Measurements from ENCODE around the gene ENPP7.
"Not testable (repeated sequence)": the region's sequence is repeated elsewhere in the genome, so short reads cannot be mapped to it uniquely, and the experiment has no call there.

ENPP7 gene

DNA sequence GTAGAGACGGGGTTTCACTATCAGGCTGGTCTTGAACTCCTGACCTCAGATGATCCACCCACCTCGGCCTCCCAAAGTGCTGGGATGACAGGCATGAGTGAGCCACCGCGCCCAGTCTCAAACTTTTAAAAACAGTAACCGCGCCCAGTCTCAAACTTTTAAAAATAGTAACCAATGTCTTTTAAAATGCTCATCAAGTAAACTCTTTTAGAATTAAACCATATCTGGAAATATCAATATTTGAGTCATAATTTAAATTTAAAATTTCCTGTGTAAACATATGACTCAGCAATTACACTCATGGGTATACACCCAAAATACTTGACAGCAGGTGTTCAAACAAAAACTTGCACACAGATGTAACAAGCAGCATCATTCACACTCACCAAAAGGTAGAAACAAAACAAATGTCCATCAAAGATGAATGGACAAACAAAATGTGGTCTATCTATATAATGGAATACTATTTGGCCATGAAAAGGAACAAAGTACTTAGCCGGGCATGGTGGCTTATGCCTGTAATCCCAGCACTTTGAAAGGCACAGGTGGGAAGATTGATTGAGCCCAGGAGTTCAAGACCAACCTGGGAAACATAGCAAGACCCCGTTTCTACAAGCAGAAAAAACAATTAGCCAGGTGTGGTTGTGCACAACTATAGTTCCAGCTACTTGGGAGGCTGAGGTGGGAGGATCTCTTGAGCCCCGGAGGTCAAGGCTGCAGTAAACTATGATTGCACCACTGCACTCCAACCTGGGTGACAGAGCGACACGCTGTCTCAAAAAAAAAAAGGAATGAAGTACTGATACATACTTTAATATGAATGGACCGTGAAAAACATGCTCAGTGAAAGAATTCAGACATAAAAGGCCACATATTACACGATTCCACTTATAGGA, 20.2 kb downstream of the ENPP7 start:
- DNase-seq = no peak

DNA sequence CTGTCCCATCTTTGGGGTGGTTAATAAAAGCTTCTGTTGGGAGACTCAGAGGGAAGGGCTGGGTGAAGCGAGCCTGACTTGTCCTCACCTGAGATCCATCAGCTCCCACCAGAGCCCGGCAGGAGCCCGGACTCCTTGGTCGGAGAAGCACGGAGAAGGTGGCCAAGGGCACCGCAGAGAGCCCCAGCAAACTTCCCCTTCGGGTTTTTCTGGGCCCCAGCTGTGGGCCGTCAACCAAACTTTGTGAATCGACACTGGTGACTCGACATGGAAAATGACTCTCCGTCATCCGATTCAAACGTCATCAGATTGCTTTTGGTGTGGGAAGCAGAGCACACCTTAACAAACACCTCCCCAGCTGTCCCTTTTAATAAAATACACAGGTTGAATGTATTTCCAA, 21.4 kb downstream of the ENPP7 start:
- DNase-seq = no peak

DNA sequence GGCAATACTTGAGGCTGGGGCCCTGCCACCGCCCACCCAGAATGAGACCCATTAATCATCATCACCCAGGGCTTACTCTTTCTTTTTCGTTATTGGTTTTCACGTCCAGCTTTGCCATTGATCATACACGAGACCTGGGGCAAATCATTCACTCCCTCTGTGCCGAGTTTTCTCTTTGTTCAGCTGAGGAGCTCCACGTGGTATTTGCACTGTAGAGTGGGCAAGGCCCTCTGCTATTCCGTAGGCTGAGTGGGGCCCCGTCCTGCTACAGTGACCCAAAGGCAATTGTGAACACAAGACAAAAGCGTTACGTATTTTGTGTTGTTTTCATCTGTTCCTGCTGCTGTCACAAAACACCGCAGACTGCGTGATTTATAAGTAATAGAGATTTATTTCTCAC, 23.6 kb downstream of the ENPP7 start:
- no peak for DNase-seq

DNA sequence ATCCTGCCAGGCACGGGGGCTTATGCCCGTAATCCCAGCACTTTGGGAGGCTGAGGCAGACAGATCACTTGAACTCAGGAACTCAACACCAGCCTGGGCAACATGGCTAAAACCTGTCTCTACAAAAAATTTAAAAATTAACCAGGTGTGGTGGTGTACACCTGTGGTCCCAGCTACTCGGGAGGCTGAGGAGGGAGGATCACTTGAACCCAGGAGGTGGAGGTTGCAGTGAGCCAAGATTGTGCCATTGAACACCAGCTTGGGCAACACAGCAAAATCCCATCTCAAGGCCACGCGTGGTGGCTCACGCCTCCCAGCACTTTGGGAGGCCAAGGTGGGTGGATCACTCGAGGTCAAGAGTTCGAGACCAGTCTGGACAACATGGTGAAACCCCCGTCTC, 24.2 kb downstream of the ENPP7 start:
- not testable (repeated sequence) for DNase-seq

DNA sequence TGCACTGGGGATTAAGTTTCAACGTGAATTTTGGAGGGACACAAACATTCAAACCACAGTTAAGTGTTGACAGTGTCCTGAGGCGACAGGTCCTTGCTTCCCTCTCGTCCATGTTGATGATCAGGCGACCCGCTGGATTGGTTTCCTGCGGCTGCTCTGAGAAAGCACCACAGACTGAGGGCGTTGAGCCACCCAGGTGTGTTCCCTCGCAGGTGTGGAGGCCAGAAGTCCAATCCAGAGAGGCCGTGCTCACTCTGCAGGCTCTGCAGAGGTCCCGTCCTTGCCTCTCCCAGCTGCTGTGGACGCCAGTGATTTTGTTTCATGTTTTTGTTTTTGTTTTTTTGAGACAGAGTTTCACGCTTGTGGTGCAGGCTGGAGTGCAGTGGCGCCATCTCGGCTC, 24.8 kb downstream of the ENPP7 start:
- no peak for DNase-seq

DNA sequence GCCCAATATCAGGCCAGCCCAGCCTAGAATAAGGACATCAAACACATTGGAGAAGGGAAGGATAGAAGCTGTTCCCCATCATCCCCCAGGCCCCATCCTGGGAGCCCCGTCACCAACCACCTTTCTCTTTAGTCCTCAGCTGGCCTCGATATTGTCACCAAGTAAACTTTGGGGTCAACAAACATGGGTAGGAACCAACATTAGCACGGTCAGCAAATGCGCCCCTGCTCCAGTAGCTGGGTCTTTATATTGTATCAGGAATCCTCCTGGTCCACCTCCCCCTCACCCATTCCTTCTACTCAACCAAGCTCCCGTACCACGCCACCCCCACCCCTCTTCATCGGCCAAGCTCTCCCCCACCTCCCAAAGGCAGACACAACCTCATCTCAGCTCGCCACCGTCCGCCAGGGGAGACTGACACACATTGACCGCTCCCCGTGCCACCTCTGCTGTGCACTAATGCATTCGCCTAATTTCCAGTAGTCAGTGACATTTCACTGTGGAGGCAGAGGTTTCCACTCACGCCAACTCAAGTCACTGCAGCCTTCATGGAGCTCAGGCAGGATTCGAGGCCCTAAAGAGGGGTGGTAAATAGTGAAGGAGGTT, 26.5 kb downstream of the ENPP7 start:
- no peak for DNase-seq

DNA sequence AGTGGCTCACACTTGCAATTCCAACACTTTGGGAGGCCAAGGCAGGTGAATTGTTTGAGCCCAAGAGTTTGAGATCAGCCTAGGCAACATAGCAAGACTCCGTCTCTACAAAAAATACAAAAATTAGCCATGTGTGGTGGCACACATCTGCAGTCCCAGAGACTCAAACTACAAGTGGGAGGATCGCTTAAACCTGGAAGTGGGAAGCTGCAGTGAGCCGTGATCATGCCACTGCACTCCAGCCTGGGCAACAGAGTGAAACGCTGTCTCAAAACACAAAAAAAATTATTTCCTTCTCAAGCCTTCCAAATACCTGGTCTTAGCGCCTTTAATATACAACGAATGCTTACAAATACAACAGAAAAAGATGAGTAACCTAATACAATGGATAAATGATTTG, 27.5 kb downstream of the ENPP7 start:
- no peak for DNase-seq

DNA sequence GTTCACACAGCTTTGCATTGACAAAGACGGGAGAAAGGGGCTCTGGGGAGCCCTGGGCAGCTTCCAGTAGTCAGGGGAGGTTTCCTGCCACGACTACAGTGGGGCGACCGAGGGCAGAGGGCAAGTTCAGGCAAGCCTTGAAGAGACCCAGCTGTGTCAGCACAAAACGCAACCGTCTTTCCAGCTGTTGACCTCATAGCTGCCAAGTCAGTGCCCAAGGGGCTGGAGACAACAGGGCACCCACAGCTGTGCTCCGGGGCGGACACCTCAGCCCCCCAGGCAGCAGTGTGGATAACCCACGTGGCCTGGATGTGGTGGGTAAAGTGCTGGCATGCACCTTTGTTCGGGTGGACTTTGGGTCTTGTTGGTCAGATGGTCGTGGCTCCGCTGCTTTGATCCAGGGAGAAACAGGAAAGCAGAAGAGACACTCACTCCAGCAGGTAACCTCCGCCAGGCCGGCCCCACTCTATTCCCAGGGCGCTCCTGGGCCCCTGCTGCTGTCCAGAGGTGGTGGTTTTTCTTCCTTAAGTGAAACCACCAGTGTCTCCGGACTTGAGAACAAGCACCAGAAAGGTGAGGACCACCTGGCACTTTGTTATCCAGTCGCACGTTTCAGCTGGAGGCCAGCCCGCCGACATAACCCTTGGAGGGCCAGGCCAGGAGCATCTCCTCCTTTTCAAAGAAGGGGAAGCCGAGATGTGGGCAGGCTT, 29.6 kb downstream of the ENPP7 start:
- DNase-seq = no peak

DNA sequence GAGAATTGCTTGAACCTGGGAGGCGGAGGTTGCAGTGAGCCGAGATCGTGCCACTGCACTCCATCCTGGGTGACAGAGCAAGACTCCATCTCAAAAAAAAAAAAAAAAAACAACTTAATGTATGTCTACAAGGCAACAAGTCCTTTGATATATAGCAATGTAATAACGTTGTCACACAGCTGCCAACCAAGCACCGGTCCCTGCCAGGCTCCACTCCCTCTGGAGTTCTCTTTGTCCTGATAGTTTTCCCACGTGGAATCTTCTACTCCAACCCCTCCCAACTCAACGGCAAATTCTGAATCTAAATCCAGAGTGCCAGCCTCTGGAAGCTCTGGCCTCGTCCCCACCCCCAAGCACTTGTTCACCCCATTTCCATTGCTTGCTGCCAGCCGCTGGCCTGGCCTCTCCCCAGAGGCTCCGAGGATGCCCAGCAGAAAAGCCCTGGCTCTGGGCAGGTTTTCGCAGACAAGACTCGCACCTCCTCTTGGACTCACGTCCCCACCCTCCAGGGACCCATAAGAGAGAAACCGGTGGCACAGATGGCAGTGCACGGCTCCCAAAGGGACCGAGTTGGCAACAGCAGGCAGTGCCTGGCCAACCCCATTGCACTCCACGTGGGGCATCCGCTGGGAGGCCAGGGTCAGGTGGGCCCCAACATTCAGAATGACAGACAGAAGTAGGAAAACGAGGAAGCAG, 31.3 kb downstream of the ENPP7 start:
- no peak for DNase-seq

DNA sequence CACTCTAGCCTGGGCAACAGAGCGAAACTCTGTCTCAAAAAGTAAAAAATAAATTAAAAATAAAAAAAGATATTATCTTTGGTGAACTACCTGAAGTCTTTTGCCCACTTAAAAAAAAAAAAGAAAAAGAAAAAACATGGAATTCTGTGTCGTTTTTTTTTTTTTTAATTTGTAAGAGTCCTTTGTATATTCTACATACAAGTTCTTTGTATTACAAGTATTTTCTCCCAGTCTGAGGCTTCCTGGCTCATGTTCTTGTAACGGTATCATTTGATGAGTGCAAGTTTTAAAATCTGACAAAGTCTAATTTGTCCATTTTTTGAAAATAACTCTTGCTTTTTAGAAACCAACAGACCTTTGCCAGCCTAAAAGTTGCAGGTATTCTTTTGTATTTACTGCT, 35.0 kb downstream of the ENPP7 start:
- DNase-seq = no peak

DNA sequence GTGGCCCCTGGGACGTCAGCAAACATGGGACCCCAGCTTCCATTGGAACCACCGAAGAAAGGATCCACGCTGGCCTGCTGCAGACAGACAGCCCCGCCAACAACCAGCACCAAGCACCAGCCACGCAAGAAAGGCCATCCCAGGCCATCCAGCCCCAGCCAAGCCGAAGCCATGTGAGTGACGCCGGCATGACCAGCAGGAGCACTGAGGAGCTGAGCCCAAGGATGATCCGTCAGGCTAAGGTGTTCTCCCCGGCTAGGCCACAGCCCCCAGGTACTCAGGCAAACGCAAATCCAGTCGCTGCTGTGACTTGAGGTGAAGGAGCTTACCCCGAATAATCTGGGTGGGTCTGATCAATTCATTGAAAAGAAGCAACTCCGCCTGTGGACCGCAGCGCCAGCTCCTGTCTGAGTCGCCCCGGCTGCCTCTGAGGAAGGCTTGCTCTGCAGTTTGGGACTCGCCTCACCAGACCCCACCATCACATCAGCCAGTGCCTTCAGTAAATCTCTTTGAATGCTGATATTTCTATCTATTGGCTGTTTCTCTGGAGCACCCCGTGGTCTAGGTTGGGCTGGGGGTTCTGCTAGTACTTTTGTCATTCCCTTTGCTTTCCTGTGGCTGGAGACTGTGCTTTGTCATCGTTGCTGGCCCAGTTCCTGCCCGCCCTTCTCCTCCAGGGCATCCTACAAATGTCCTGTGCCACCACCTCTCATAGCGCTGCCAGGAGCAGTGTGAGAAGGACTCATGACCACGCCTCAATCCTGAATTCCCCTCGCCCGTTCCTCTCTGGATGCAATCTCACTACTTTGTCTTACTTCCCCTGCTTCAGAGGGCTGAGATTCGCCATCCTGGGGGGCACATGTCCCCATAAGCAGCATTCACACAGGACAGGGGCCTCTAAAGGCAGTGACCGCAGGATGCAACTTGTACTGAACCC, 39.1 kb downstream of the ENPP7 start:
- no peak for DNase-seq

DNA sequence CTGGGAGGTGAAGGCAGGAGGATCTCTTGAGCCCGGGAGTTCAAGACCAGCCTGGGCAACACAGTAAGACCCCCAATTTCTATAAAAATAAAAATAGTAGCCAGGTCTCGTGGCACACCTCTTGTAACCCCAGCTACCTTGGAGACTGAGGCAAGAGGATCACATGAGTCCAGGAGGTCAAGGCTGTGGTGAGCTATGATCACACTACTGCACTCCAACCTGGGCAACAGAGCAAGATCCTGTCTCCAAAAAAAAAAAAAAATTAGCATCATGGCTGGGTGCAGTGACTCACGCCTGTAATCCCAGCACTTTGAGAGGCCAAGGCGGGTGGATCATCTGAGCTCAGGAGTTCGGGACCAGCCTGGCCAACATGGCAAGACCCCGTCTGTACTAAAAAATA, 40.5 kb downstream of the ENPP7 start:
- DNase-seq = no peak

DNA sequence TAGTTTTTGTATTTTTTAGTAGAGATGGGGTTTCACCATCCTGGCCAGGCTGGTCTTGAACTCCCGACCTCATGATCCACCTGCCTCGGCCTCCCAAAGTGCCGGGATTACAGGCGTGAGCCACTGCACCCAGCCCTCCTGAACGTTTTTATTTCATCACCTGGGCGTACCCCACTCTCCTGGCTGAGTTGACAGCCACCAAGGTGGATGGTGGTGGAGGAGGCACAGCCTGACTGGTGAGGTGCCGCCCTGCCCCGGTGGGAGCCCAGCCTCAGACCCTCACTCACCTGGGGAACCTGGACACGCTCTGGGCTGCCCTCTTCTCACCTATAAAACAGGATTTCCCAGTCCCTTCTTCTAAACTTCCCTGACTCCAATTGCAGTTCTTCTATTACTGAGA, 42.0 kb downstream of the ENPP7 start:
- not testable (repeated sequence) for DNase-seq

DNA sequence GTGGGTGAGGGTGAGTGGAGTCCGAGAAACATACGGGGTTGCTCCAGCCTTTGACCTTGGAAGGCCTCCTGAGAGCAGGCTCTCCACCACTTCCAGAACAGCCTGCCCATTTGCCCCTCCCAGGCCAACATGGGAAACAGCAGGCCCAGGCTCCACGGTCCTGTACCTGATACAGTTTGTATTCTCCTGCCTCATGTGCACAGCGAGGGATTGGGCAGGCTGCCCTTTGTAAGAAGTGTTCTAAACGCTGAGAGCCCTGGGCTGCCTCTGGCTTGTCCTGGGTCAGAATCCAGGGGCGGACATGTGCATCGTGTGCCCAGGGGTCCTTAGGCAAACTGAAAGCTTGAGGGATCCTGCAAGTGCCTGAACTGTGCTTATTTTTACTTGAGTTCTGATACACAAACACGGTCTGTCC, 43.8 kb downstream of the ENPP7 start:
- no peak for DNase-seq

DNA sequence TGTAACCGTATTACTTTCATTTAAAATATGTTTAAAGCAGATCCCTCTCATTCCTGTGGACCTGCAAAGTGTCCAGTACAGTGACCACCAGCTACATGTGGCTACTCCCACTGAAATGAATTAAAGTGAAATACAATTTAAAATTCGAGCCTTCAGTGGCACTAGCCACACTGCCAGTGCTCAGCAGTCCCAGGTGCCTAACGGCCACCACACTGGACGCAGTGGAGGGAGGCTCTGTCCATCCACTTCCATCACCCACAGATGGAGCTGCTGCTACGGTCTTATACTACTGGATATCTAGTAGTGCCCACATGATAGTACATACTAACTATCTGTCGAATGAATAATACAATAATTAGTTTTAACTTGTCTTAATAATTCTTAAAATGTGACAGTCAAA, 44.9 kb downstream of the ENPP7 start:
- no peak for DNase-seq

DNA sequence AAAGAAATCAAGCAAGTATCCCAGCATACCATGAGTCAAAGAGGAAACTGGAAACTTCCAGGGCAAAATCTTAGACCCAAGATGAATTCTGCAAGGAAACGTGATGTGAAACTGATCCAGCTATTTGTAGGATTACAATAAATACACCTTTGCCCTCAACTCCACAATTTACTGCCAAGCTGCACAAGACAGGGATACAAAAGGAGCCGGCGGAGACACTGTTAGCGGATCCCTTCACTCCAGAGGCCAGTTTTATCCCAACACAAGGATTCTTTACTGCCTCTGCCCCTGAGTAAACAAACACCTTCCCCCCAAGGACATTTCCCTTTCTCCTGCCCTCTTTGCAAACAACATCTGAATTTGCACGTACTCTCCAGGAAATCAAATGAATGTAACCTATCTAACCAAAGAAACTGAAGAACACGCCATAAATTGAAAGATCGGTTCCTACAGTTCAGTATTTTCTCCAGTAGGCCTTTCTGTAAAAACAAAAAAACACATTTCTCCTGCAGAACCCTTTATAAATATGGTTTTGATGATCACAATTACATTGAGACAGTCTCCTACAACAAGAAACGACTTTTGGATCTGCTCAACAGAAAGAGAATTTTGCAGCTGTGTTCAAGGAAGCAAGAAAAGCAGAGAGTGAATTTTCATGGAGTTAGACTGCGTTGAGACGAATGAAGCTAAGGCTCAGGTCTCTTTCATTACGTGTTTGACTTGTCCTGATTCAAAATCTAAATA, 45.8 kb downstream of the ENPP7 start:
- DNase-seq = no peak

DNA sequence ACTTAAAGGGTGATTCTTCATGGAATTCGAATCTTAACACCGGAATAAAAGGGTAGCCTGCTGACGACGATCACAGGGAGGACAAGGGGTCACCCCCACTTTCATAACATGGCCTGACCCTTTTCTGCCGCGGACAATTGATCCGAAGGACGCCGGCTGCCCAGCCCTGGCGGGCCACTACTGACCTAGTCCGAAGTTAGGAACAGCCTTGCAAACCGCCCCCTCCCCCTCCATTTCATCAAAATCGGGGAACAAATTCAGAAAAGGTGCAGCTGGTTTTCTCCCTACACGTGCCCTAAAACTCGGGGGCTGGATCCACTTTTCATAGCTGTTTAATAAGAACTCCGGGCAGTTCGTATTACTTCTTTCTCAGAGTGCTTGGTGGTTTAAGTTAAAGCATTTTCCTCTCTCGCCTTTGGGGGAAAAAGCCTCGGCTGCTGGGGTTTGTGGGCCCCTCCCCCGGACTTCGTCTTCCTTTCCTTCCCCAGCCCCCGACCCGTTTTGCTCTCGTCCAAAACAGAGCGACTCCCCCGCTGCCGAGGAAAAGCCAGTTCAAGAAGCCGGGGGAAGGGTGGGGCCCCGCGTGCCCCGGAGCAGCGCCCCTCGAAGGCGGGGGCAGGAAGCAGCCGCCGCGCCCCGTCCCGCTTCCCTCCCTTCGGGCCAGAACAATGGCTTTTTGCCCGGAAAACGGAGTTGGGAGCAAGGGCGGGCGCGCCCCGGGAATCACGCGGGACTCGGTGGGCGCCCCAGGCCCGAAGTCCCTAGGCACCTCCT, 46.6 kb downstream of the ENPP7 start:
- peak; percentile 66 for DNase-seq

DNA sequence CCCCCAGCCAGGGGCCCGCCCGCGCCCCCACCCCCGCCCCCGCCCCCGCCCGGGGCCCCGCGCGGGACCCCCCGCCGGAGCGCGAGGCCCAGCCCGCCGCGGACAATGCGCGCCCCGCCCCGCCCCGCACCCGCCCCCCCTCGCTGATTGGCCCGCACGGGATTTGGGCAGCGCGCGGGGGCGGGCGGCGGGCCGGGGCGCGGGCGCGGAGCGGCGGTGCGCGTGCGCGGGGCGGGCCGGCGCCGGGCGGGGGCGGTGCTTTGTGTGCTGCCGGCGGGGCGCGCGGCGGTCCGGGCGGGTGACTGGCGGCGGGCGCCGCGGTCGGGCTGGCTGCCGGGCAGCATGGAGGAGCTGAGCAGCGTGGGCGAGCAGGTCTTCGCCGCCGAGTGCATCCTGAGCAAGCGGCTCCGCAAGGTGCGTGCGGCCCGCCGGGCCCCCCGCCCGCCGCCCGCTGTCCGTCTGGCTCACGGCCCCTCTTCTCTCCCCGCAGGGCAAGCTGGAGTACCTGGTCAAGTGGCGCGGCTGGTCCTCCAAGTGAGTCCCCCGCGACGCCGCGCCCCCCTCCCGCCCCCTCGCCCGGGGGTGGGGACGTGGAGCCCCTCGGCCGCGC, 47.3 kb downstream of the ENPP7 start, which contains the start of gene CBX2:
TSS of gene CBX2 (plus strand) at position 255 of the 610 bp plus-strand sequence. CDS start at position 343, 88 bp downstream.
- peak; percentile 72 for DNase-seq

DNA sequence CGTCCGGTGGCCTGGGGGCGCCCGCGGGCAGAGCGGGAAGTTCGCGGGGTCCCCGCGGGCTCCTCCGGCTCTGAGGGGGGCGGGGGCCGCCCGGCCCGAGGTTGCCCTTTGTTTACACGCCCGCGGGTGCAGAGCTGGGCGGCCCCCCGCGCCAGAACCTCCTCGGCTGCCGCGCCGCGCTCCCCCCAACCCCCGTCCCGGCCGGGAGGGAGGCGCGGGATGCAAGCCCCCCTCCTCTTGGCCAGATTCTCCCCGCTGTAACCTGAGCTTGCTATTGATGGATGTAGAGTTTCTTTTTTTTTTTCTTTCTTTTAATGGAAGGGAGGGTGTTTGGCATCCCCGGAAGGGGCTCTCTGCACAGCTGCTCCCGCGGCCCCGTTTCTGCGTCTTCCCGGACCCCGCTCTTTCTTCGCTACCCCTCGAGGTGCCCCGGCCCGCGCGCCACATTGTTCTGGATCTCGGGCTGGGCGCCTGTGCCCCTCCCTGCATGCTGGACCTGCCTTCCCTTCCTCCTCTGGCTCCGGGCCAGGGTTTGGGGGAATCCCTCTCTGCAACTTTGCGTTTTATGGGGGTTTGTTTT, 47.9 kb downstream of the ENPP7 start:
- no peak for DNase-seq

Measured in HCEC 1CT (cell line).